Esophagus squamous epithelium (tissue), 4 donors: ENCODE results near the gene MAGI1.

ENCODE experiments used
- POLR2A ChIP-seq, 4 donors: fragments of 450-650 bp; IDR thresholded peaks; one replicate each; pipeline ENCODE4 v1.6.1; 2017; ENCODE audit warnings: antibody characterized with exemption in 4 of 4, mild to moderate bottlenecking in 4 of 4, moderate library complexity in 3 of 4
- TF ChIP-seq, protein P1 (sequence below), 6 experiments: fragments of 450-650 bp in 4 of 6; fragments of 200-600 bp in 2 of 6; sonication (generic) in 2 of 6; IDR thresholded peaks; one replicate each; pipeline ENCODE4 v1.5.1; 2016 to 2019; ENCODE audit warnings: antibody characterized with exemption in 6 of 6, mild to moderate bottlenecking in 4 of 6, moderate library complexity in 4 of 6

DNA sequence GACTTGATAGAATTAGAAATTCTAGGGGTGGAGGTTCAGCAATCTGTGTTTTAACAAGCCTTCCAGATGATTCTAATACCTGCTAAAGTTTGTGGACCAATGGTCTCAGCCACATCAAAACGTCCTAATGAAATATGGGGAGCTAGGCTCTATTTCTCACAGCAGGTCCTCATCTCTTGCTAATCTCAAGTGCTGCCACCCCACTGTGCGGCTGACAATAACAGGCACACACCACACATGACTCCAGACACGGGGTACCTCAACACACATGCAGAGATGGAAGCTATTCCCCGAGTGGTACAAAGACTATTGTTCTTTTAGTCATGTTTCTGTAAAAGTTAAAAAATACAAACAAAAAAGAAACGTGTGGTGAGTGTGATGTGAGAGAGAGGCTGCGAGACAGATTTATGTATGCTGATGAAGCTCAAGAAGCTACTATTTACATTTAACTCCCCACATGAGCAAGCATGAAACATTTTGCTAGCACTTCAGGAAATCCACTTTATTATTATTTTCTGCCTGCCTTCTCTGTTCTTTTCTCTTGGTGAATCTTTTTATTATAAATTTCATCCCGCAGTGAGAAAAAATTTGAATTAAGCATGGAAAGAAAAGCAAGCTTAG is 405.6 kb downstream of the MAGI1 start:
- TF ChIP-seq, protein P1, sequence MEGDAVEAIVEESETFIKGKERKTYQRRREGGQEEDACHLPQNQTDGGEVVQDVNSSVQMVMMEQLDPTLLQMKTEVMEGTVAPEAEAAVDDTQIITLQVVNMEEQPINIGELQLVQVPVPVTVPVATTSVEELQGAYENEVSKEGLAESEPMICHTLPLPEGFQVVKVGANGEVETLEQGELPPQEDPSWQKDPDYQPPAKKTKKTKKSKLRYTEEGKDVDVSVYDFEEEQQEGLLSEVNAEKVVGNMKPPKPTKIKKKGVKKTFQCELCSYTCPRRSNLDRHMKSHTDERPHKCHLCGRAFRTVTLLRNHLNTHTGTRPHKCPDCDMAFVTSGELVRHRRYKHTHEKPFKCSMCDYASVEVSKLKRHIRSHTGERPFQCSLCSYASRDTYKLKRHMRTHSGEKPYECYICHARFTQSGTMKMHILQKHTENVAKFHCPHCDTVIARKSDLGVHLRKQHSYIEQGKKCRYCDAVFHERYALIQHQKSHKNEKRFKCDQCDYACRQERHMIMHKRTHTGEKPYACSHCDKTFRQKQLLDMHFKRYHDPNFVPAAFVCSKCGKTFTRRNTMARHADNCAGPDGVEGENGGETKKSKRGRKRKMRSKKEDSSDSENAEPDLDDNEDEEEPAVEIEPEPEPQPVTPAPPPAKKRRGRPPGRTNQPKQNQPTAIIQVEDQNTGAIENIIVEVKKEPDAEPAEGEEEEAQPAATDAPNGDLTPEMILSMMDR (IDR thresholded peaks at IDR 0.05) = no peak
- no peak for TF ChIP-seq POLR2A (IDR thresholded peaks at IDR 0.05)
